HUES64 (cell line): ENCODE results near the gene TTLL4.

ENCODE experiments used
- H3K27ac ChIP-seq: 2 replicates; pipeline ENCODE4 v1.7.0; 2013; ENCODE audit warnings: low read depth, low read length, inconsistent platforms
- H3K27me3 ChIP-seq: 2 replicates; pipeline ENCODE4 v1.6.1; 2013; ENCODE audit warnings: mild to moderate bottlenecking, low read length; ENCODE audit not compliant: insufficient read depth
- H3K36me3 ChIP-seq: 2 replicates; pipeline ENCODE4 v1.6.1; 2013; ENCODE audit warnings: mild to moderate bottlenecking, low read length; ENCODE audit not compliant: insufficient read depth
- H3K4me1 ChIP-seq: 2 replicates; pipeline ENCODE4 v1.6.1; 2013; ENCODE audit warnings: mild to moderate bottlenecking, low read length, moderate library complexity; ENCODE audit not compliant: insufficient read depth
- H3K4me3 ChIP-seq: 2 replicates; pipeline ENCODE4 v1.5.1; 2013; ENCODE audit warnings: mild to moderate bottlenecking, low read length, moderate library complexity
- H3K9ac ChIP-seq: 2 replicates; pipeline ENCODE4 v1.6.1; 2013; ENCODE audit warnings: mild to moderate bottlenecking, low read depth, low read length
- H3K9me3 ChIP-seq: 2 replicates; pipeline ENCODE4 v1.6.1; 2013; ENCODE audit warnings: low read depth, low read length; ENCODE audit not compliant: insufficient read depth
- WGBS: fragments of 150-250, 120-280 bp; methylation state at CpG from one replicate; pipeline ENCODE4 v1.1.7; 2013; ENCODE audit warnings: missing lambda C conversion rate; 5-methylcytosine and 5-hydroxymethylcytosine counted together

TTLL4 gene

GRCh38 chr2:218777276-218777990 lies 66.8 kb downstream of the TTLL4 start:
- Histone ChIP-seq H3K36me3 (no peaks in the 10 kb centered on the region), H3K9me3 (0 out of 2 replicates have a peak, but pooled peaks cover 3% of the 10 kb centered on the region), H3K9ac (no peak overlapping the region), H3K4me1 (peaks cover 6% of the 10 kb centered on the region), H3K27ac (no peak overlapping the region), H3K4me3 (no peak overlapping the region), H3K27me3 (peaks cover 18% of the 10 kb centered on the region)
- WGBS, result 88% methylated on average over 9 of the region's 9 CpGs

DNA sequence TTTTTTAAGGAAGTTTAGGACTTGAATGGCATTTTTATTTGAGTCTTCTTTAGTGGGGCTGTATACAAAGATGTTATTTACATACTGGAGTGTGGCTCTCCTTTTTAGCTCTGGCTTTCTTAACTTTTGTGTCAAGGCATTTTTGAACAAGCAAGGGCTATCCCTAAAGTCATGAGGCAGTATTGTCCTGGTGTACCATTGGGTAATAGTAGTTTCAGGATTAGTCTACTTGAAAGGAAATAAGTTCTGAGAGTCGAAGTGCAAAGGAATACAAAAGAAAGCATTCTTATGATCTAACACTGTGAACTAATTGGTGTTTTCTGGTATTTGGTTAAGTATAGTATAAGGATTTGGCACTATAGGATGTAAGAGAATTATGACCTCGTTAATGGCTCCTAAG lies 69.4 kb downstream of the TTLL4 start:
- H3K27ac ChIP-seq, result no peak overlapping the region
- H3K9ac ChIP-seq, result no peak overlapping the region
- H3K36me3 ChIP-seq, result no peaks in the 10 kb centered on the region
- H3K4me3 ChIP-seq, result no peak overlapping the region
- peaks cover 6% of the 10 kb centered on the region for H3K4me1 ChIP-seq
- 97% methylated on average over 1 of the region's 2 CpGs for WGBS
- H3K27me3 ChIP-seq, result peaks cover 37% of the 10 kb centered on the region
- 0 out of 2 replicates have a peak, but pooled peaks cover 3% of the 10 kb centered on the region for H3K9me3 ChIP-seq

GRCh38 chr2:218780851-218781690 lies 70.4 kb downstream of the TTLL4 start:
- Histone ChIP-seq H3K27me3 (peaks cover 37% of the 10 kb centered on the region), H3K36me3 (no peaks in the 10 kb centered on the region), H3K27ac (no peak overlapping the region), H3K4me1 (peaks cover 6% of the 10 kb centered on the region), H3K9me3 (0 out of 2 replicates have a peak, but pooled peaks cover 1% of the 10 kb centered on the region), H3K9ac (peak overlapping the region; percentile 83), H3K4me3 (peak overlapping the region; percentile 65)
- WGBS, result 62% methylated on average over 10 of the region's 15 CpGs

DNA sequence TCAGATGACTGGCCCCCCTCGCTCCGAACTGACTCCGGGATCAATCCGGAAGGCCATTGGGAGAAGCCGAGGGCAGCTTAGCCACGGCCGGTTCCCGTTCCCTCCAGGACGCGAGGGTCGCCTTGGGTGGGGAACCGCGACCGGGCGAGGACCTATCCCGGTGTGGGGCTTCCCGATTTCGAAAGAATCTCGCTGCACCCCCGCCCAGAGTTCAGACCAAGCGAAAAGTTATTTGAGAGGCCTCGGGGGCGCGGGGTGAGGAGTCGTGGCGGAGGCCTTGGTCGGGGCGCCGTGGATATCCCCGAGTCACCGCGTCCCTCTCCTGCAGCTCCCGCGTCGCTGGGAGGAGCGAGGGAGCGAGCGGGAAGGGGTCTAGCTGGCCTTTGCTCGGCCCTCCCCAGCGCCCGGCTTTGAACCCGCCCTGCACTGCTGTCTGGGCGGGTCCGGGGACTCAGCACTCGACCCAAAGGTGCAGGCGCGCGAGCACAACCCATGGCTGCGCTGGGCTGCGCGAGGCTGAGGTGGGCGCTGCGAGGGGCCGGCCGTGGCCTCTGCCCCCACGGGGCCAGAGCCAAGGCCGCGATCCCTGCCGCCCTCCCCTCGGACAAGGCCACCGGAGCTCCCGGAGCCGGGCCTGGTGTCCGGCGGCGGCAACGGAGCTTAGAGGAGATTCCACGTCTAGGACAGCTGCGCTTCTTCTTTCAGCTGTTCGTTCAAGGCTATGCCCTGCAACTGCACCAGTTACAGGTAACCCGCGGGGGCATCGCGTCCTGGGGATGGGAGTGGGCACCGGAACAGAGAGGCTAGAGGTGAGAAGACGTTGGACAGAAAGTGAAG lies 71.3 kb downstream of the TTLL4 start, which contains the start of gene CYP27A1:
CYP27A1 (plus strand) TSS at position 457 of the 837 bp plus-strand sequence; CDS start at position 493, 36 bp downstream.
- Histone ChIP-seq H3K36me3 (no peaks in the 10 kb centered on the region), H3K4me1 (peaks cover 6% of the 10 kb centered on the region), H3K4me3 (peak within 1 kb of the TSS; percentile 65), H3K27me3 (peaks cover 37% of the 10 kb centered on the region), H3K9me3 (no peaks in the 10 kb centered on the region), H3K9ac (peak within 1 kb of the TSS; percentile 83), H3K27ac (no peak within 1 kb of the TSS)
- WGBS, result under 1% methylated on average over 76 of the region's 76 CpGs

DNA sequence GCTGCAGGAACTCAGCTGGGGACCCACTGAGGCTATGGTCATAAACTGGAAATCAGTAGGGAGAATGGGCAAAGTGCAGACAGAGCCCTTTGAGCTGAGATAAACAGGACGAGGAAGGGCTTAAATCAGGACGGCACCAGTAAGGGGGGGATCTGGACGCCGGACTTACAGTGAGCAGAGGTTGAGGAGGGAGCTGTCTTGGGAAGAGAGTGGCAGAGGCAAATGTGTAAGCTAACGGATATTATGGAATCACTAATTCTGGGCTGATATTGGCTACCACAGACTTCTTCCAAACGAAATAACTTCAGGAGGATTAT lies 71.9 kb downstream of the TTLL4 start:
- Histone ChIP-seq H3K36me3 (no peaks in the 10 kb centered on the region), H3K27ac (no peak overlapping the region), H3K4me1 (peaks cover 6% of the 10 kb centered on the region), H3K27me3 (peaks cover 37% of the 10 kb centered on the region), H3K9me3 (no peaks in the 10 kb centered on the region), H3K4me3 (peak overlapping the region; percentile 65), H3K9ac (peak overlapping the region; percentile 83; the same call in 1 of the 2 replicates)
- WGBS, result 15% methylated on average over 6 of the region's 6 CpGs

DNA sequence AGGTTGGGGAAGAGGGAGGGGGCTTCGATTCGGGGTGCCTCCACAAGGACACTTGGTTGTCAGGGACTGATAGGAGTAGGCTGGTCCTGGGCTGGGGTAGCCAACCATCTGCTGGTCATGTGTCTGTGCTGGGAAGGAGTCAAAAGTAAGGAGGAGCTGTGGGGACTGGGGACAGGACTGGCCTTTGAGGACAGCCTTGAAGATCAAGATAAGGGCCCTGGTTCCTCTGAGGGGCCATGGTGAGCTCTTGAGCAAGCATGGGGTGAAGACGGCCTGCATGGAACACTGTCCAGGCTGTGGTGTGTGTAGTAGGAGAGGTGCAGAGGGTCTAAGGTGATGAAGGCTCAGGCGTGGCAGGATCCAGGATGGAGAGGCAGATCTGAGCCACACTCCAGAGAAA lies 73.1 kb downstream of the TTLL4 start:
- Histone ChIP-seq H3K27me3 (peaks cover 37% of the 10 kb centered on the region), H3K9ac (no peak overlapping the region), H3K4me1 (peaks cover 6% of the 10 kb centered on the region), H3K27ac (no peak overlapping the region), H3K36me3 (no peaks in the 10 kb centered on the region), H3K9me3 (no peaks in the 10 kb centered on the region), H3K4me3 (no peak overlapping the region)
- 91% methylated on average over 4 of the region's 4 CpGs for WGBS

- Histone ChIP-seq H3K27me3 (peaks cover 37% of the 10 kb centered on the region), H3K9me3 (no peaks in the 10 kb centered on the region), H3K36me3 (no peaks in the 10 kb centered on the region), H3K4me3 (no peak overlapping the region), H3K4me1 (peaks cover 6% of the 10 kb centered on the region), H3K9ac (no peak overlapping the region), H3K27ac (no peak overlapping the region)
- 64% methylated on average over 1 of the region's 1 CpG for WGBS
Observed at GRCh38 chr2:218785103-218785502, 74.5 kb downstream of the TTLL4 start.

DNA sequence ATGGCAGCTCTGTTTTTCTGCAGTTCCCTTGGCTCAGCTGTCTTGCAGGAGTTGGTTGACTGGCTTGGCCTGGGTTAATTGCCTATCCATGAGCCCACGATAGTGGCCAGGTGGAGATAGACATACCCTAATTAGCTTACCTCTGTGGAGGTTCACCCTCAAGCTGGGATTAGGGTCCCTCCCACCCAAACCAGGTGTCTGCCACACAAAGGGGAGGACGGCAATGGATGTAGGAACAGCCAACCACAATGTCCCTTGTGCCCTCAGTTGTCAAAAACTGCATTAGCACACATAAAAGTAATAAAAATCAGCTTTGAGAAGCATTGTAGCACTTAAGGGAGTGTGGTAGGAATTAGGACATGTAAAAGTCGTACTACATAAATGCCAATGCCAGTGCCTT lies 75.5 kb downstream of the TTLL4 start:
- no peak overlapping the region for H3K9ac ChIP-seq
- no peaks in the 10 kb centered on the region for H3K36me3 ChIP-seq
- H3K27ac ChIP-seq, result no peak overlapping the region
- H3K9me3 ChIP-seq, result no peaks in the 10 kb centered on the region
- no peak overlapping the region for H3K4me3 ChIP-seq
- WGBS, result 90% methylated on average over 3 of the region's 3 CpGs
- peaks cover 4% of the 10 kb centered on the region for H3K4me1 ChIP-seq
- H3K27me3 ChIP-seq, result peaks cover 32% of the 10 kb centered on the region

- Histone ChIP-seq H3K4me1 (no peaks in the 10 kb centered on the region), H3K27ac (no peak overlapping the region), H3K27me3 (peaks cover 6% of the 10 kb centered on the region), H3K9me3 (no peaks in the 10 kb centered on the region), H3K4me3 (no peak overlapping the region), H3K9ac (no peak overlapping the region), H3K36me3 (no peaks in the 10 kb centered on the region)
- WGBS, result 93% methylated on average over 2 of the region's 2 CpGs
Observed at GRCh38 chr2:218788529-218789255, 78.1 kb downstream of the TTLL4 start.

DNA sequence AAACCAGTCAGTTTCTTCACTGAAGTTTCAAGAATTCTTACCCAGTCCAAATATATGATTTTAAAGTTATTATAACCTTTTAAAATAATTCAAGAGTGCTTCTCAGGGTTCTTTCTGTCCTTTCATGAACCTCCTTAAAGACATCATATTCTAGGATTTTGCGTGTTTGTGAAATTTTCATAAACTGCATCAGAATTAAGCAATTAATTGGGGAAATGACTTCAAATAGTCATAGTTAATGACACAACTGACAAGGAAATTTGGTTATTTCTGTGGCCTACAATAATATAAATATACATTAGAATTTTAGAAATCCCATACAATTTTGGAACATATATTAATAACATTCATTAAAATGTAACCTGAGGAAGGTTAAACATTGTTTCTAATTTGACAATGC lies 81.8 kb downstream of the TTLL4 start:
- WGBS, result no CpG with 5 or more reads among the region's 1 CpG

More for the DNA sequence above, 81.8 kb downstream of the TTLL4 start:
- no peaks in the 10 kb centered on the region for H3K9me3 ChIP-seq
- H3K4me1 ChIP-seq, result no peaks in the 10 kb centered on the region
- no peak overlapping the region for H3K9ac ChIP-seq
- H3K27me3 ChIP-seq, result no peaks in the 10 kb centered on the region
- H3K36me3 ChIP-seq, result no peaks in the 10 kb centered on the region
- H3K27ac ChIP-seq, result no peak overlapping the region
- H3K4me3 ChIP-seq, result no peak overlapping the region
